Activated naive CD4-positive, alpha-beta T cell treated with anti-CD3 and anti-CD28 coated beads, Interleukin-2, amount 50 U/mL, for 72 hours (primary cell): ENCODE data around the gene KRTAP5-9. TPM values are rescaled to one million over a fixed set of nuclear protein-coding genes. Genes with fewer than 3 reads are reported as not detected.
A peak's percentile ranks its signal among the peaks of the same experiment; 100 is the strongest.

ENCODE experiments used
- ATAC-seq, 2 donors: fragments of 150-1000 bp; cut with Tn5 transposase; 2 replicates each; pipeline ENCODE4 v1.10.0; 2021; ENCODE audit warnings: mild to moderate bottlenecking in 2 of 2, moderate library complexity in 2 of 2
- DNase-seq, 2 donors: peaks; one replicate each; pipeline ENCODE4 v3.0.0; 2021 to 2022; ENCODE audit warnings: low spot score in 2 of 2
- H3K27ac Mint-ChIP-seq, 2 donors: one replicate each; pipeline ENCODE4 v1.8.0; 2022; ENCODE audit warnings: mild to moderate bottlenecking in 2 of 2, mixed read lengths in 2 of 2
- H3K36me3 Mint-ChIP-seq, 2 donors: one replicate each; pipeline ENCODE4 v1.8.0; 2022; ENCODE audit warnings: mixed read lengths in 2 of 2
- H3K9me3 Mint-ChIP-seq, 2 donors: one replicate each; pipeline ENCODE4 v1.8.0; 2022; ENCODE audit warnings: mixed read lengths in 2 of 2
- total RNA-seq, 2 donors: library from RNA; stranded (reverse); gene quantifications; one replicate each; pipeline ENCODE4 v1.2.3, GENCODE V29; 2022

KRTAP5-9 gene, protein sequence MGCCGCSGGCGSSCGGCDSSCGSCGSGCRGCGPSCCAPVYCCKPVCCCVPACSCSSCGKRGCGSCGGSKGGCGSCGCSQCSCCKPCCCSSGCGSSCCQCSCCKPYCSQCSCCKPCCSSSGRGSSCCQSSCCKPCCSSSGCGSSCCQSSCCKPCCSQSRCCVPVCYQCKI
- total RNA-seq, result not detected

DNA sequence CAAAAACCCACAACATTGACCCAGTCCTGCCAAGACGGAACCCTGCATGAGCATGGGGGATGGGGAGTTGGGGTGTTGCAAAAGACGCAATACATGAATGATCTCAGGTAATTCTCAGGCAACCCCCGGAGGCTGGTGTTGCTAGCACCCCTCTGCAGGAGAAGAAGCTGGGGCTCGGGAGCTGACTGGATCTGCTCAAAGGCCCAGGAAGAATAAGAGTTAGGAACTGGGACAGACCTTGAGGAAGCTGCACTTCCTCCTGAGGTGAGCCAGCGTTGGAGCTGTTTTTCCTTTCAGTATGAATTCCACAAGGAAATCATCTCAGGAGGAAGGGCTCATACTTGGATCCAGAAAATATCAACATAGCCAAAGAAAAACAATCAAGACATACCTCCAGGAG, at the start of gene KRTAP5-9:
Gene KRTAP5-9 (plus strand): TSS at position 301 of the 400 bp plus-strand sequence. CDS start 238 bp downstream, outside the sequence.
- Mint-ChIP-seq H3K27ac (no peak within 1 kb of the TSS), H3K9me3 (no peaks in the 10 kb centered on the region), H3K36me3 (peaks cover 0 to 3% of the 10 kb centered on the region in 2 donors)
- DNase-seq, result no peak
- ATAC-seq, result no peak

DNA sequence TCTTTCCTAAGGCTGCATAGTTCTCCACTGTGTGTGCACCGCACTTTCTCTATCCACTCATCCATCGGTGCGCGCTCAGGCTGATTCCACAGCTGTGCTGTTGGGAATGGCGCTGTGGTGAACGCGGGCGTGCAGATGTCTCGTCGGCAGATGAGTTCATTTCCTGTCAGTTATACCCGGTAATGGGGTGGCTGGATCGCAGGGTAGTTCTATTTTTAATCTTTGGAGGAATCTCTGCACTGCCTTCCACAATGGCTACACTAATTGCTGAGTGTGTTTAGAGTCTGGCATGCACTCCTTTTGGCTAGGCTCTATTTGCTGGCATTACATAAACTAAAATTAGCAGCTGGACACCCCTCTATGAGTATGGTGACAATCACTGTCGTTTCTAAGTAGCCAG, 49.1 kb upstream of the KRTAP5-9 start:
- H3K27ac Mint-ChIP-seq, result no peak overlapping the region
- ATAC-seq, result peak in 1 of 2 donors; percentile 16

DNA sequence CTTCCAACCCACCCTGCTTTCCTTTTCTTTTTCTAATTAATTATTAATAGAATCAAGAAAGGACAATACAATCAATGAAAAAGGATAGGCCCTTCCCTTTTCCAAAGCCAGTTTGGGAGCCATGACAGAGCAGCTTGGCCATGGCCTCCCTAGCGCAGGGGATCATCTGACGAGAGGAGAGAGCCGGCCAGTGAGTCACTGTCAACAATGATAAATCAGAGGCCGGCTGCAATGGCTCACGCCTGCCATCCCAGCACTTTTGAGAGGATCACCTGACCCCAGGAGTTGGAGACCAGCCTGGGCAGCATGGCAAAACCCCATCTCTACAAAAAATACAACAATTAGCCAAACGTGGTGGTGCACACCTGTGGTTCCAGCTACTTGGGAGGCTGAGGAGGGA, 48.7 kb upstream of the KRTAP5-9 start:
- H3K9me3 Mint-ChIP-seq, result no peaks in the 10 kb centered on the region
- DNase-seq, result no peak
- H3K36me3 Mint-ChIP-seq, result peaks cover 52 to 55% of the 10 kb centered on the region in 2 donors
- H3K27ac Mint-ChIP-seq, result no peak overlapping the region
- ATAC-seq, result no peak

More for the DNA sequence above, 49.1 kb upstream of the KRTAP5-9 start:
- Mint-ChIP-seq H3K9me3 (no peaks in the 10 kb centered on the region), H3K36me3 (peaks cover 49 to 52% of the 10 kb centered on the region in 2 donors)
- no peak for DNase-seq

DNA sequence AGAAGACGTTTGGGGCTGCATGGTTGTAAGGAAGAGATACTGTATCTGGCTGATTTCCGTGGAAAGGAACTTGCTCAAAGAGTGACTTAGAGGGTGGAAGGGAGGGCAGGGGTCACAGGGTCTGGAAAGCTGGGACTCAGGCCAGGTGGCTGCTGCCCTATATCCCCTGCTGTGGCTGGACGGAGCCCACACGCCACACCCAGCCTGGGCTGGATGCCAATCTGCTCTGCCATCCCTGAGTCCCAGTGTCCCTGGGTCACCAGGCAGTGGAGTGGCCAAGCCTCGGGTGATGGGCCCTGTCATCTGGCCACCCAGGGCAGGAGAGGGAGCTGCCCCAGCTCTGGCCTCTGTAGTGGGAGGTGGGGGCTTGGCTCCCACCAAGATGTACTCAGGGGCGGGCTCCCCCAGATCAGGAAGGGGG, 47.6 kb upstream of the KRTAP5-9 start:
- H3K9me3 Mint-ChIP-seq, result no peaks in the 10 kb centered on the region
- ATAC-seq (no peak), DNase-seq (no peak)
- H3K36me3 Mint-ChIP-seq, result peaks cover 48 to 52% of the 10 kb centered on the region in 2 donors
- H3K27ac Mint-ChIP-seq, result no peak overlapping the region

DNA sequence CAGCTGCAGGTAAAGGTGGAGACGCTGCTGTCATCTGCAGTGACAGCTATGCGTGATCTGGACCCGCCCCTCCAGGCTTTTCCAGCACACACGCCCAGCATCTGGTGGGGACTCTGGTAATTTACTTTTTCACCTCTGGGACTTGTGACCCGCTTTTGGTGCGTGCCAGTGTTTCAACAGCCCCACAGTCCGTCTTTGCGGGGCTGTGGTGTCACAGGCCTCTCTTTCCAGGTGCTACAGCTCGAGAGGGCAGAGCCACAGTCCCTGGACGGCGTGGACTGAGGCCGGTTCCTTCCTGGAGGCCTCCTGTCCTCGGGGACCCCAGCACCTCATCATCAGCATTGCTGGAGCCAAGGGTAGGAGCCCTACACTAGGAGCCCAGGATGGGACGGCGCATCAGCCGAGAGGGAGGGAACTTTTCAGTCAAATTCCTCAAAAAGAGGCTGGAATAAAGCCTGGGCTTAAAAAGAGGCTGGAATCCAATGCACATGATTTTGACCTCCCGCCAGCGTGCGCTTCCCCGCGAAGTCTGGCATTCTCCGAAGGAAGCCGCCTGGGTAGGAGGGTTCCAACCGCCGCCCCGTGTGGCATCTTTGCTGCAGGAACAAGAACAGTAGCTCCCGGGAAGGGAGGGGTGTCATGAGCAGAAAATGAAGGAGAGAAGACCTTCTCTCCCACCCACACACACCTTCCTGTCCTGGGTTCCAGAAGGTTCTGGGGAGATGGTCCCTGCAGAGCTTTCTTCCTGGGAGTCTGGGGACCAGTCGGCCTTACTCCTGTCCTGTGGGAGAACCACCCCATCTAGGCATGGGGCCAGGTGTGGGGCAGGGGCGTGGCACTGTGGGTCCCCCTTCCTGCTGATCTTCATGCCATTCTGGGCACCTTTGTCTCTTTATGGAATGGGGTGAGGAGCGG, 46.9 kb upstream of the KRTAP5-9 start:
- Mint-ChIP-seq H3K36me3 (peaks cover 52 to 58% of the 10 kb centered on the region in 2 donors), H3K9me3 (no peaks in the 10 kb centered on the region), H3K27ac (no peak overlapping the region)
- ATAC-seq (no peak), DNase-seq (no peak)

DNA sequence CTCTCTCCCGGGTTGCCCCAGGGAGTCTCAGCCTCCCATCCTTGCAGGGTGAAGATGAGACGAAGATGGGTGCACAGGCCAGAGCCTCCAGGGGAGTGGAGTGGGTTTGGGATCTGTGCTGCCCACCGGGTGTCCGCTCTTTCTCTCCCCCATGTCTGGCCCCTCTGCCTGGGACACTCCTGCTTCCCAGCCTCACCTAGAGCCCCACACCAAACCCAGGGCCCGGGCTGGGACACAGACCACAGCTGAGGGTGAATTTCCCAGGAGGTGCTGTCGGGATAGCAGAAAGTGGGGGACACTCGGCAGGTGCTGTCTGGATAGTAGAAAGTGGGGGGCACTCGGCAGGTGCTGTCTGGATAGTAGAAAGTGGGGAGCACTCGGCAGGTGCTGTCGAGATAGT, 46.2 kb upstream of the KRTAP5-9 start:
- DNase-seq (no peak), ATAC-seq (no peak)
- peaks cover 51 to 59% of the 10 kb centered on the region in 2 donors for H3K36me3 Mint-ChIP-seq
- H3K27ac Mint-ChIP-seq, result no peak overlapping the region
- H3K9me3 Mint-ChIP-seq, result peaks cover 3 to 4% of the 10 kb centered on the region in 2 donors

DNA sequence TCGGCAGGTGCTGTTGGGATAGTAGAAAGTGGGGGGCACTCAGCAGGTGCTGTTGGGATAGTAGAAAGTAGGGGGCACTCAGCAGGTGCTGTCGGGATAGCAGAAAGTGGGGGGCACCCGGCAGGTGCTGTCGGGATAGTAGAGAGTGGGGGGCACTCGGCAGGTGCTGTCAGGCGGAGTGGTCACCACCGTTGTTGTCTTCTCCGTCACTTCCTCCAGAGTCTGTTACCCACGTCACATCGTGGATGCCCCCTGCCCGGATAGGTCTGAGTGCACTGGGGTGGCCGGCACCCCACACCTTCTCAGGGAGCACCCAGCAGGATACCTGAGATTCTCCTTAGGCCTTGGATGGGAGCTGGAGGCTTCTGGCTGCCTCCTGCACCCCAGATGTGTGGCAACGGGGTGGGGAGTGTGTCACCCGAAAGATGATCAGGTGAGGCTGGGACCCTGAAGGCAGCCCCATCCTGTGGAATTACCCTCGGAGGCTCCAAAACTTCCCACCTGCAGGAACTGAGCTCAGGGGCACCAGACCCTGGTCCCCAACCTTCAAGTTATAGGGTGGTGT, 45.3 kb upstream of the KRTAP5-9 start:
- Mint-ChIP-seq H3K27ac (no peak overlapping the region), H3K9me3 (peaks cover 7 to 11% of the 10 kb centered on the region in 2 donors), H3K36me3 (peaks cover 49 to 56% of the 10 kb centered on the region in 2 donors)
- ATAC-seq, result no peak
- DNase-seq, result no peak

DNA sequence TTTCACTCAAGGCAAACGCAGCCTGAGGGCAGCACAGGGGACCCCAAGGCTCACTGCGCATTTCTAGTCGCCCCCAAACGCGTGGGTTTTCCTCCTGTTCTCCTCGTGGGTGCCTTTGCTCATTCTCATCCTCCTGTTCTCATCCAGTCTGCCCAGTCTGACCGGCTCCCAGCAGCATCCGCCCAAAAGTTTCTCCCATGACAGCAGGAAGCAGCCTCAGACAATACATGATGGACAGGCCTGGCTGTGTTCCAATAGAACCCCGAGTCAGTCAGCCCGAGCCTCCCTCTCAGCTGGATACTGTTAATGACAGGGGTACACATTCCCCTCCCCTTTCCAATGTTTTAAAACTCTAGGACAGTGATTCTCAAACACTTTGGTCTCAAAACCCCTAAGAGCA, 43.7 kb upstream of the KRTAP5-9 start:
- ATAC-seq (no peak), DNase-seq (no peak)
- H3K27ac Mint-ChIP-seq, result no peak overlapping the region
- peaks cover 55 to 59% of the 10 kb centered on the region in 2 donors for H3K36me3 Mint-ChIP-seq
- peaks cover 23% of the 10 kb centered on the region in 2 donors for H3K9me3 Mint-ChIP-seq

DNA sequence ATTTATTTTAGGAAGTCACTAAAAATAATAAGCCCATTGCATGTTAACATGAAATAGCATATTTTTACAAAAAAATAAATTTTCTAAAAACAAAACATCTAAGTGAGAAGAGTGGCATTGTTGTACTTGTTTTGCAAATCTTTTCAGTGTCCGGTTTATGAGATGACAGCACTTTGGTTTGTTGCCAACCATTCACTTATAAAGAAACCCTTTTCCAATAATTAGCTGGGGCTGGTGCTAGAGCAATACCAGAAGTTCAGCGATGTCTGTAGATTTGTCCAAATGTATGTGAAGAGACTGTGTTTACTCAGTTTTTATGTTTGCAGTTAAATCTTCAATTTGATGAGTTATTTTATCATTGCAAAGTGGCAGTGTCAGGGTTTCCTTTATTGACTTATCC, 43.2 kb upstream of the KRTAP5-9 start:
- no peak for DNase-seq
- no peak for ATAC-seq
- Mint-ChIP-seq H3K9me3 (peaks cover 28% of the 10 kb centered on the region in 2 donors), H3K27ac (no peak overlapping the region), H3K36me3 (peaks cover 60 to 64% of the 10 kb centered on the region in 2 donors)

DNA sequence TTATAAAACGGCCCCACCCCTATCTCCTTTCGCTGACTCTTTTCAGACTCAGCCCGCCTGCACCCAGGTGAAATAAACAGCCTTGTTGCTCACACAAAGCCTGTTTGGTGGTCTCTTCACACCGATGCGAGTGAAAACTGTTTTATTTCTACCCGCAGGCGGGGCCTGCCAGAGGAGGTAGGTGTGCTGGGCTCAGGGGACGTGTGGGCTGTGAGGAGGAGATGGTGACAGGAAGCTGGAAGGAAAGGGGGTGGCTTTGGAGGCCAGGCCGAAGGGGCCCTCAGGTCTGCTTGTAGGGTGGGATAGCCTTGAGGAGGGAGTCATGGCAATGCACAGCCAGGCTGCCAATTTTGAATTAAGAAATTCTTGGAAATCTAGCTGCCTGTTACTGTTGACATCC, 42.4 kb upstream of the KRTAP5-9 start:
- no peak for ATAC-seq
- peaks cover 55 to 57% of the 10 kb centered on the region in 2 donors for H3K36me3 Mint-ChIP-seq
- no peak overlapping the region for H3K27ac Mint-ChIP-seq
- no peak for DNase-seq
- H3K9me3 Mint-ChIP-seq, result peaks cover 28 to 29% of the 10 kb centered on the region in 2 donors

DNA sequence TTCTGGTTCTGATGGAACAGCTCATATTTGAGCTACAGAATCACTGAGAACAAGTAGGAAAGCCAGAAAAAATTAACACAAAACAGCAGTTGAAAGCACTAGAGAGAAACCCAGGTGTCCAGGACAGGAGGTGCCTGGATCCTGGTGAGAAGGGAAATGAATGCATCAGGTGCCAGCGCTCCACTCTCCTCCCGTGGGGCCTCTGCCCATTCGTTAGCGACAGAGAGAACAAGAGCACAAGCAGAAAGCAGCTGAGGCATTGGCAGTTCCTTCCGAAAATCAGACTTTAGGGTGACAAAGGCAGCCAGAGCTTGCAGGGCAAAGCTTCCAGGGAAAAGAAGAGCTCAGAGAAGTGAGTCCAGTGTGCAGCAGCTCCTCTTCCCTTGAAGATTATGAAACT, 41.1 kb upstream of the KRTAP5-9 start:
- Mint-ChIP-seq H3K9me3 (peaks cover 32% of the 10 kb centered on the region in 2 donors), H3K36me3 (peaks cover 59 to 67% of the 10 kb centered on the region in 2 donors), H3K27ac (no peak overlapping the region)
- DNase-seq, result no peak
- no peak for ATAC-seq

DNA sequence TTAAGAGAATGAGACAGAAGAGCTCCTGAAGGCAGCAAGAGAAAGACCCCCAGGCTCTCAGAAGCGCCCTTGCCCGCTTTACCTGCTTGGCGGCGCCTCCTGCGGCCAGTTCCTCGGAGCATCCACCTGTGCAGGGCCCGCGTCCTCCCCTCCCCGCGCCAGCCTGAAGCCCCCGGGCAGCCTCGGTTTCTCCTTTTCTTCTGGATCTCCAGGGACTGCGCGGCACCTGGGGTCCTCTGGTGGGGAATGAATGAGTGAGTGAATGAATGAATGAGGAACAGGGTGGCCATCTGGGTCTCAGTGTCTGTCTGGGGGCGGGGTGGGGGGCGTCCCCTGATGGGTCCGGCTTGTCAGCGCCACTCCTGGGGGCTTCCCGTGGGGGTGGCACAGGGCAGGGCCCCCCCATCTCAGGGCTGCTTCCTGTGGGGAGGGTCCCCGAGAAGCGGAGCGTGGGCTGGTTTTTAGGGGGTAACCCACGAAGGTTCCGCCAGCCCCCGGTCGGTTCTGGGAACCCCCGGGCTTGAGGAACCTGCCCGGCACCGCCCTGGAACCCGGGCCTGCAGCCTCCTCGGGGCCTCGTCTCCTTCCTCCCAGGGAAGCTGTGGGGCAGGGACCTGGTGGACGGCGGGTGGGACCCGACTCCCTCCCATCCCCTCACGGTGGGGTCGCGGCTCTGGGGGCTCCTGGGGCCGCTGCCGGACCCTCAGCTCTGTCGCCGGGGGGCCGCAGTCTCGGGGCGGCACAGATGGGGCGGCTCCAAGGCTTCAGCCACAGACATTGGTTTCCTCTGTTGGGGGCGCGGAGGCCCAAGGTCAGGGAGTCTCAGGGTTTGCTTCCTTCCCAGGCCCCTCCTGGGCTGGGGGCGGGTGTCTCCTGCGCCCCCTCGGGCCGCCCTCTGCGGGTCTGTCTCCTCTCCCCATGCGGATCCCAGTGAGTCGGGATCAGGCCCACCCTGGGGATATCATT, 29.4 kb upstream of the KRTAP5-9 start:
- DNase-seq (no peak), ATAC-seq (no peak)
- peaks cover 0 to 3% of the 10 kb centered on the region in 2 donors for H3K36me3 Mint-ChIP-seq
- peaks cover 10 to 19% of the 10 kb centered on the region in 2 donors for H3K9me3 Mint-ChIP-seq
- peak overlapping the region in 1 of 2 donors; percentile 84 for H3K27ac Mint-ChIP-seq

DNA sequence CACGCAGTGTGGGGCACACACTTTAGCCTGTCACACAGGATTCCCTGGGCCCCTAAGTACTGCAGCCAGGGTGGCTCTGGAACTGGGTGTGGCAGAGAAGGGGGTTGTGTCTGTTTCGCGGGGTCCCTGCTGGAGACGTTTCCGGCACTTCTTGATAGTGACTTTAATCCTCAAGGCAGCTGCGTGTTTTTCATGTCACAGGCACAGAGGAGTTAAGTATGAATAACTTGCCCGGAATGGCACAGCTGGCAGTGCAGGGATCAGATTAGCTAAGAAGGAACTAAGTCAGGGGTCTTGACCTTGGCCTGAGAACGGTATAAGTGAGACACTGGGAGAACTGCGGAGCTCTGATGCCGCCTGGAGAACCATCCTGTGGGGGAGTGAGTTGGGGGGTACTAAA, 28.7 kb upstream of the KRTAP5-9 start:
- DNase-seq (no peak), ATAC-seq (no peak)
- Mint-ChIP-seq H3K9me3 (peaks cover 7 to 14% of the 10 kb centered on the region in 2 donors), H3K36me3 (no peaks in the 10 kb centered on the region), H3K27ac (no peak overlapping the region)

DNA sequence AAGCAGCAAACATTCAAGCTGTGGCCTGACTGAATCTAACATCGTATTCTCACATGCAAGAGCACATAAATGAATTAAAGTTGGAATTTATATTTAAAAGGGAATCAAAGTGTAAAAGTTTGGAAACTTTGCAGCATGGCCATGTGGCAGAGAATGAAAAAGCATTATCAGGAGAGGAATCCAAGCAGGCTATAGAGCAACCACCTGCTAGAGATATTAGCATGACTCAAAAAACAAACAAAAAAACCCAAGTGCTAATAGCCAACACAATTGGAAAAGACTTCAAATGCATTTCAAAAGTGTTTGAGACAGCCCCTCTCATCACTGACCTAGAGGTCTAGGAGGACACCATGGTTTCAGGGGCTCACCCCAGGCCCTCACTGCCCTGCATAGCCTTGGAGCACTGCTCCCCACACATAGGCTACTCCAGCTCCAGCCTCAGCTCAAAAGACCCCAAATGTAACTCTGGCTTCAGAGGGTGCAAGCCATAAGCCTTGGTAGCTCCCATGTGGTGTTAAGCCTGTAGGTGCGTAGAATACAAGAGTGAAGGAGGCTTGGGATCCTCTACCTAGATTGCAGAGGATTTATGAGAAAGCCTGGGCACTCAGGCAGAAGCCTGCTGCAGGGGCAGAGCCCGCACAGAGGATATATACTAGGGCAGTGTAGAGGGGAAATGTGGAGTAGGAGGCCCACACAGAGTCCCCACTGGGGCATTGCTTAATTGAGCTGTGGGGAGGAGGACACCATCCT, 22.9 kb upstream of the KRTAP5-9 start:
- no peak for DNase-seq
- no peak overlapping the region for H3K27ac Mint-ChIP-seq
- H3K9me3 Mint-ChIP-seq, result peaks cover 7 to 10% of the 10 kb centered on the region in 2 donors
- no peak for ATAC-seq
- no peaks in the 10 kb centered on the region for H3K36me3 Mint-ChIP-seq

DNA sequence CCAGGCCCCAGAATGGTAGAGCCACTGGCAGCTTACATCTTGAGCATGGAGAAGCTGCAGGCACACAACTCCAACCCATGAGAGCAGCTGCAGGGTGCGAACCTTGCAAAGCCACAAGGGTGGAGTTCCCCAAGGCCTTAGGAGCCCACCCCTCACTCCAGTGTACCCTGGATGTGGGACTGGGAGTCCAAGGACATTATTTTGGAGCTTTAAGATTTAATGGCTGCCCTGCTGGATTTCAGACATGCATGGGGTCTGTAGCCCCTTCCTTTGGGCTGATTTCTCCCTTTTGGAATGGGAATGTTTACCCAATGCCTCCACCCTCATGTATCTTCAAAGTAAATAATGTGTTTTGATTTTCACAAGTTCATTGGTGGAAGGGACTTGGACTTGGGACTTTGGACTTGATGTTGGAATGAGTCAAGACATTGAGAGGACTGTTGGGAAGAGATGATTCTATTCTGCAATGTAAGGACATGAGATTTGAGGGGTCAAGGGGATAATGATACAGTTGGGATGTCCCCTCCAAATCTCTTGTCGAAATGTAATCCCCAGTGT, 22.2 kb upstream of the KRTAP5-9 start:
- H3K9me3 Mint-ChIP-seq, result peaks cover 5 to 7% of the 10 kb centered on the region in 2 donors
- DNase-seq, result no peak
- H3K36me3 Mint-ChIP-seq, result no peaks in the 10 kb centered on the region
- no peak overlapping the region for H3K27ac Mint-ChIP-seq
- ATAC-seq, result no peak
